Measurements from ENCODE around the gene TP53I11.

DNA sequence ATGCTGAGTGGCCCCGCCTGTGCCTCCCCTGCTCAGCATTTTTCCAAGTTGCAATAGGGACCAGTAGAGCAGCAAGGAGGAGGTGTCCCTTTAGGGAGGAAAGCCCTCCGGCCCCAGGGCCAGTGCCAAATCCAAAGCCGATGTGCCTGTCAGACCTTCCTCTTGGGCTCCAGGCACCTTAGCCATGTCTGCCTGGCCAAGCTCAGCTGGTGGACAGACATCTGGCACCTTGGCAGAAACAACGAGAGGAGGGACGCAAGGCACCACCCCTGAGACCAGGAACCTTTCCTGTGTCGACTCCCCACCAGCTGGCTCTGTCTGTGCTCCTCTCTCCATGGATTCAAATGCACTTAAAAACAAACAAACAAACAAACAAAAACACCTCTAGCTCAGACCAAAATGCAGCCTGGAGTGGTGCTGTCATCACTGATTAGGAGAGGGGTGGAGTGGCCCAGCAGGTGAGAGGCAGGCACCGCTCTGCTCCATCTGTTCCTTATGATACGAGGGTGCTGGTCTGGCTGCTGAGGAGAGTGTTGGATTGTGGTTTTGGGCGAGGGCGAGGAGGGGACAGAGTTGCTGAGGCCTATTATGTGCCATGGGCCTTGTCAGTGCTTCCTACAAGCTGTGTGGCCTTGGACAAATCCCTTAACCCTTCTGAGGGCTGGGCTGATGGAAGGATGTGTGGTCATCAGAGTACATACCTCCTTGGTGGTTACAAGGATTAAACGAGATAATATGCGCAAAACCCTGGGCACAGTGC is 46.2 kb downstream of the TP53I11 start:
- TF ChIP-seq, protein P1, sequence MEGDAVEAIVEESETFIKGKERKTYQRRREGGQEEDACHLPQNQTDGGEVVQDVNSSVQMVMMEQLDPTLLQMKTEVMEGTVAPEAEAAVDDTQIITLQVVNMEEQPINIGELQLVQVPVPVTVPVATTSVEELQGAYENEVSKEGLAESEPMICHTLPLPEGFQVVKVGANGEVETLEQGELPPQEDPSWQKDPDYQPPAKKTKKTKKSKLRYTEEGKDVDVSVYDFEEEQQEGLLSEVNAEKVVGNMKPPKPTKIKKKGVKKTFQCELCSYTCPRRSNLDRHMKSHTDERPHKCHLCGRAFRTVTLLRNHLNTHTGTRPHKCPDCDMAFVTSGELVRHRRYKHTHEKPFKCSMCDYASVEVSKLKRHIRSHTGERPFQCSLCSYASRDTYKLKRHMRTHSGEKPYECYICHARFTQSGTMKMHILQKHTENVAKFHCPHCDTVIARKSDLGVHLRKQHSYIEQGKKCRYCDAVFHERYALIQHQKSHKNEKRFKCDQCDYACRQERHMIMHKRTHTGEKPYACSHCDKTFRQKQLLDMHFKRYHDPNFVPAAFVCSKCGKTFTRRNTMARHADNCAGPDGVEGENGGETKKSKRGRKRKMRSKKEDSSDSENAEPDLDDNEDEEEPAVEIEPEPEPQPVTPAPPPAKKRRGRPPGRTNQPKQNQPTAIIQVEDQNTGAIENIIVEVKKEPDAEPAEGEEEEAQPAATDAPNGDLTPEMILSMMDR (IDR thresholded peaks at IDR 0.05), result no peak
- TF ChIP-seq POLR2A (IDR thresholded peaks at IDR 0.05), result no peak

Measured in lower leg skin (tissue), 3 donors.